ENCODE results near the gene USP26. TPM values are rescaled to one million over a fixed set of nuclear protein-coding genes. Genes with fewer than 3 reads are reported as not detected.

The USP26 gene
- total RNA-seq, 6 experiments from 2014 or later: not detected

DNA sequence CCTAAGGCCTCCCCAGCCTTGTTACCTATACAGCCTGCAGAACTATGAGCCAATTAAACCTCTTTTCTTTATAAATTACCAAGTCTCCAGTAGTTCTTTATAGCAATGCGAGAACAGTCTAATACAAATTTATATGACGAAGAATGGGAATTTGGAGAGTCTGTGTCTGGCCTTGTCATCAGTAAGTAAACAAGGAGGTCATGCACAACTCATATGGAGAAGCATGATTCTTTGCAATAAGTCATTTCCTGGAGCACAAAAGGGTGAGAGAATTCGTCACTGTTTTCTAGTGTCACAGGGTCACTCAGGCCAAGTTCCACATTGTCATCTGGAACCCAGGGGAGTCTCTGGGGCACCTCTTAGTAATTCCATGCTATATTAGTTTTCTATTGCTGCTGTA is 89.5 kb downstream of the USP26 start:
- Histone ChIP-seq H3K27me3 (no peaks in the 10 kb centered on the region), H3K4me1 (no peaks in the 10 kb centered on the region), H3K9me3 (no peaks in the 10 kb centered on the region), H3K27ac (no peak overlapping the region), H3K36me3 (no peaks in the 10 kb centered on the region), H3K4me3 (no peak overlapping the region)
- no peak for TF ChIP-seq POLR2A (IDR thresholded peaks at IDR 0.05)
- TF ChIP-seq, protein P1, sequence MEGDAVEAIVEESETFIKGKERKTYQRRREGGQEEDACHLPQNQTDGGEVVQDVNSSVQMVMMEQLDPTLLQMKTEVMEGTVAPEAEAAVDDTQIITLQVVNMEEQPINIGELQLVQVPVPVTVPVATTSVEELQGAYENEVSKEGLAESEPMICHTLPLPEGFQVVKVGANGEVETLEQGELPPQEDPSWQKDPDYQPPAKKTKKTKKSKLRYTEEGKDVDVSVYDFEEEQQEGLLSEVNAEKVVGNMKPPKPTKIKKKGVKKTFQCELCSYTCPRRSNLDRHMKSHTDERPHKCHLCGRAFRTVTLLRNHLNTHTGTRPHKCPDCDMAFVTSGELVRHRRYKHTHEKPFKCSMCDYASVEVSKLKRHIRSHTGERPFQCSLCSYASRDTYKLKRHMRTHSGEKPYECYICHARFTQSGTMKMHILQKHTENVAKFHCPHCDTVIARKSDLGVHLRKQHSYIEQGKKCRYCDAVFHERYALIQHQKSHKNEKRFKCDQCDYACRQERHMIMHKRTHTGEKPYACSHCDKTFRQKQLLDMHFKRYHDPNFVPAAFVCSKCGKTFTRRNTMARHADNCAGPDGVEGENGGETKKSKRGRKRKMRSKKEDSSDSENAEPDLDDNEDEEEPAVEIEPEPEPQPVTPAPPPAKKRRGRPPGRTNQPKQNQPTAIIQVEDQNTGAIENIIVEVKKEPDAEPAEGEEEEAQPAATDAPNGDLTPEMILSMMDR (IDR thresholded peaks at IDR 0.05): no peak
- 71% methylated on average over 3 of the region's 3 CpGs for WGBS (ENCODE audit: insufficient coverage, low coverage, low lambda C conversion rate, missing lambda C conversion rate)
- intact Hi-C loops (cut with DNase I): no loop called here
- no peak for DNase-seq
- ATAC-seq: no peak

DNA sequence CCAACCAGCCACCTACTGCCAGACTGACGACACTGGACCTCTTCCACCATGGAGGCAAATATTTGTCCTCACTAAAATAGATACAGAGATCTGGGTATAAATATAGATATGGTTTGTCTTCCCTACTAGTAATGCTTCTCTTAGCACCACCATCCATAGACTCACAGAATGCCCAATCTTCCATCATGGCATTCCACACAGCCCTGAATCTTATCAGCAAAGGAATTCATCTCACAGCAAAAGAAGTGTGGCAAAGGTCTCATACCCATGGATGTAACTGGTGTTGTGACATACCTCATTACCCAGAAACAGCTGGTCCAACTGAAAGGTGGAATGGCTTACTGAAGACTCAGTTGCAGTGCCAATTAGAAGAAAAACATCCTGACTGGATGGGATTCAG is 91.3 kb downstream of the USP26 start:
- Histone ChIP-seq H3K4me1 (no peaks in the 10 kb centered on the region), H3K4me3 (no peak overlapping the region), H3K27me3 (no peaks in the 10 kb centered on the region), H3K36me3 (no peaks in the 10 kb centered on the region), H3K27ac (no peak overlapping the region), H3K9me3 (no peaks in the 10 kb centered on the region)
- intact Hi-C loops (cut with DNase I): no loop called here
- no peak for TF ChIP-seq POLR2A (IDR thresholded peaks at IDR 0.05)
- TF ChIP-seq, protein P1 (IDR thresholded peaks at IDR 0.05): no peak
- WGBS (ENCODE audit: insufficient coverage, low coverage, low lambda C conversion rate, missing lambda C conversion rate): 38% methylated on average over 1 of the region's 1 CpG
- ATAC-seq (no peak), DNase-seq (no peak)

DNA sequence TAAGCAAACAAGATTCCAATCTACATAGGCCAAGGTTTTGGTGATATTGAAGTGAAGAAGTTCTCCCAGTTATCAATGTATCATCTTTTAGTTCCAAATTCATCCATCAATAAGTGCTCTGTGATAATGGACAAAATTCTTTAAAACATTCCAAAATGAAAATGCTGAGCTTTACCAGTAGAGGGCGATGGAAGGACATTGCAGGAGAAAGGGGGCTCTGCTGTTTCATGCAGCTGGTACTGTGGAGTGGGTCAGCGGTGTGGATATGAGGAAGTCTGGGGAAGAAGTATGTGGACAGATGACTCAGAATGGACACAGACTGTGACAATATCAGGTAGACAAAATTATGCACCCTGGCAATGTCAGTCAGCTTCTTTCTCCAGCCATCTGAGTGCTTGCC is 91.9 kb downstream of the USP26 start:
- no peaks in the 10 kb centered on the region for H3K9me3 ChIP-seq
- no peak overlapping the region for H3K4me3 ChIP-seq
- 17% methylated on average over 2 of the region's 2 CpGs for WGBS (ENCODE audit: insufficient coverage, low coverage, low lambda C conversion rate, missing lambda C conversion rate)
- no peak for ATAC-seq
- no peak overlapping the region for H3K27ac ChIP-seq
- no peak for TF ChIP-seq POLR2A (IDR thresholded peaks at IDR 0.05)
- TF ChIP-seq, protein P1 (IDR thresholded peaks at IDR 0.05): peak in 3 of 4 donors; percentile 44 to 57 (median 50)
- no peaks in the 10 kb centered on the region for H3K27me3 ChIP-seq
- intact Hi-C loops (cut with DNase I): no loop called here
- no peaks in the 10 kb centered on the region for H3K36me3 ChIP-seq
- H3K4me1 ChIP-seq: no peaks in the 10 kb centered on the region
- DNase-seq: no peak

DNA sequence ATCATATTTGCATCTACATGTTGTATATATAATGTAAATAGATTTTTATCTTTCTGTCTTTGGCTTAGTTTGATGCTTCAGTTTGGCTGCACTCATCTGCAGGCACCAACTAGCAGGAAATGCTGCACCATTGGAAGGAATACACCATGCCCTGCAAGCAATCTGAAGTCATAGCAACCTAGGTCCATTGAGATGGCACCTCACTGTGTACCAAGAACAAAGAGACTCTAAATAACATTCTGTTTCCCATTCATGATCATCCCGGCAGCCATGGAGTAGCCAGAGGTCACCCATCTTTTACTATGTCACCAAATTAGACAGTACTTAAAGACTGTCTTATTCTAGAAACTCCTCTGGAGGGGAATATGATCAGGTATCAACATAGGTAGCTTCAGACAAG is 97.7 kb downstream of the USP26 start:
- TF ChIP-seq POLR2A (IDR thresholded peaks at IDR 0.05): no peak
- TF ChIP-seq, protein P1 (IDR thresholded peaks at IDR 0.05): no peak
- no peak for ATAC-seq
- no peak for DNase-seq
- Histone ChIP-seq H3K27ac (no peak overlapping the region), H3K9me3 (no peaks in the 10 kb centered on the region), H3K4me3 (no peak overlapping the region), H3K27me3 (no peaks in the 10 kb centered on the region), H3K4me1 (no peaks in the 10 kb centered on the region), H3K36me3 (no peaks in the 10 kb centered on the region)
- intact Hi-C loops (cut with DNase I): no loop called here
- 29% methylated on average over 1 of the region's 1 CpG for WGBS (ENCODE audit: insufficient coverage, low coverage, low lambda C conversion rate, missing lambda C conversion rate)

DNA sequence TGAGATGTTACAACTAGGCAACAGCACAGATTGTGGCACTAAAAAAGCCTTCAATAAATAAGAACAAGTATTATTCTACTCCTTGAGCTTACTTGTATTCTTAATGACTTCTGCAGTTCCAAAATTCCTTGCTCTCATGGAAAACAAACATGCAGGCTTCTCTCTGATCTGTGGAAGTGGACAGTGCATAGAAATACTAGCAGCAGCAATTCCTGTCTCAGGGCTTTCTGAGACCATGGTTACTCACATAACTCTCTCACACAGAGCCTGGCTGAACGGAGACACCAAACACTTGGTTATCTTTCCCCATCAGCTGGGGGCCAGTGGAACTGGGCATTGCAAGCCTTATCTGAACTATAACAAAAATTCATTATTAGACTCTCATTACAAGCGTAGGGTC is 106.1 kb downstream of the USP26 start:
- TF ChIP-seq, protein P1 (IDR thresholded peaks at IDR 0.05): no peak
- no peak for TF ChIP-seq POLR2A (IDR thresholded peaks at IDR 0.05)
- H3K4me3 ChIP-seq: no peak overlapping the region
- no peak for ATAC-seq
- peaks cover 0 to 9% of the 10 kb centered on the region in 2 donors for H3K27me3 ChIP-seq
- no peak for DNase-seq
- no peaks in the 10 kb centered on the region for H3K9me3 ChIP-seq
- 51% methylated on average over 2 of the region's 2 CpGs for WGBS (ENCODE audit: insufficient coverage, low coverage, low lambda C conversion rate, missing lambda C conversion rate)
- H3K27ac ChIP-seq: no peak overlapping the region
- no peaks in the 10 kb centered on the region for H3K4me1 ChIP-seq
- intact Hi-C loops (cut with DNase I): no loop called here
- no peaks in the 10 kb centered on the region for H3K36me3 ChIP-seq

All from right lobe of liver (tissue), 6 donors.